Right renal cortex interstitium (tissue), 3 donors: ENCODE data around the gene FOXP2. TPM values are rescaled to one million over a fixed set of nuclear protein-coding genes. Genes with fewer than 3 reads are reported as not detected.
"Not testable (repeated sequence)": the region's sequence is repeated elsewhere in the genome, so short reads cannot be mapped to it uniquely, and the experiment has no call there.

Experiments used
- DNase-seq, 3 donors: peaks; one replicate each; pipeline ENCODE4 v3.0.0-alpha.2; 2013; ENCODE audit warnings: low read depth in 3 of 3, low spot score in 2 of 3
- polyA plus RNA-seq, 3 donors: library from polyadenylated mRNA; unstranded; fragments of 120-200 nt; gene quantifications; one replicate each; pipeline ENCODE4 v1.2.1, GENCODE V29; 2013; ENCODE audit not compliant: insufficient read length in 3 of 3

Gene FOXP2
- 10 to 100 TPM; 10.9 to 13.7 (median 11.1) TPM for polyA plus RNA-seq

DNA sequence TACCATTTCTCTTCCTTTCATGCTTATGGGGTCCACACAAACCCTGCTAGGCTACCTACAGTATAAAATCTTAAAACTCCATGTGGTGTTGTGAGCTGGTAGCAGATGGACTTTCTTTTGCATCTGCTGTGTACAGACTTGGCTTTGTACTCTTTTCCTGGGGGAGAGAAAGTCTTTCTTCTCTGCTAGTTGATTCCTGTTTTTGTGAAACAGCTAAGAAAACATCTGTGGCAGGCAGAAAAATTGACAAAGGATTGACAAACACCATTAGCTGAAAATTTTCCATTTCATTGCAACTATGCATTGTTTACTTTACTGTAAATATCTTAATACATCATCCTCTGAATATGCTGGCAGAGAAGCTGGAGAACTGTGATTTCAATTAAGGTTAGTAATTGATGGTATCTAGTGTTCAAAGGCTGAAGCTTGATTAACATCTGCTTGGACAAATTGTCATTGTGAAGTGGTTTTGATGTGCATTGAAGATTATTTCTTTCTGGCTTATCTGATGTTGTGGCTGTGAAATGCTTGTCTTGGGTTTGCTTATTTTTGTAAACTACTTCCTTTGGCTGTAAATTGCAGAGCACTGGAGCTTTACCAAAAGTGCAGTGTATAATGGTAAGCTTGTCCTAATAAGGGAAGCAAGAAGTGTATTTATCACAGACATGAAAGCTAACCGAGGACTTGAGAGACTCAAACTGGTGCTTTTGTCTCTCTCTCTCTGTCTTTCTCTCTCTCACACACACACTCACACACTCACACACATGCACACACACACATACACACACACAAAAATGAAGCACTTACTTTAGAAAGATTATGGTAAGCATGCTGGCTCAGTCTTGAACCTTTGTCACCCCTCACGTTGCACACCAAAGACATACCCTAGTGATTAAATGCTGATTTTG lies at the start of gene FOXP2:
Gene FOXP2, plus strand, starts transcription at position 660 of the 908 bp plus-strand sequence. CDS start 11,697 bp downstream, outside the sequence.
- peak in 2 of 3 donors; percentile 18 to 27 for DNase-seq

GRCh38 chr7:114365791-114366190 lies 48.8 kb upstream of the FOXP2 start:
- no peak for DNase-seq

DNA sequence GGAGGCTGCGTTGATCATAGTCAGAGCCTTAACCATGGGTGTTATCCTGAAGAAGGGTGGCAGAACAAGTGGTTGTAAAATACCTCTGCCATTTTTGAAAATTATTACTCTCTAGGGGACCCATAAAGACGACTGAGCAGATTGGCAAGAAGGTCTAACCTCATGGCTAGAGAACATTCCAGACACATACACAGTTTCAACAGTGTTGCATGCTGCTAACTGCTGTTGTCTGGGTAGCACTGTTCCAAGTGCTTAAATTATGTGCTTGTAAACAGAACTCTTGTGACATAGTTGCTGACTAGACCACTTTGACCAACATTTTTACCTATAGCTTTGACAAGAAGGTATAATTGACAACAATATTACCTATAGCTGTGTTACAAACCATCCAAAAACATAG lies 46.1 kb upstream of the FOXP2 start:
- no peak for DNase-seq

- DNase-seq: no peak
Observed at GRCh38 chr7:114369294-114369693, 45.3 kb upstream of the FOXP2 start.

- DNase-seq: no peak
Observed at GRCh38 chr7:114372619-114373018, 42.0 kb upstream of the FOXP2 start.

DNA sequence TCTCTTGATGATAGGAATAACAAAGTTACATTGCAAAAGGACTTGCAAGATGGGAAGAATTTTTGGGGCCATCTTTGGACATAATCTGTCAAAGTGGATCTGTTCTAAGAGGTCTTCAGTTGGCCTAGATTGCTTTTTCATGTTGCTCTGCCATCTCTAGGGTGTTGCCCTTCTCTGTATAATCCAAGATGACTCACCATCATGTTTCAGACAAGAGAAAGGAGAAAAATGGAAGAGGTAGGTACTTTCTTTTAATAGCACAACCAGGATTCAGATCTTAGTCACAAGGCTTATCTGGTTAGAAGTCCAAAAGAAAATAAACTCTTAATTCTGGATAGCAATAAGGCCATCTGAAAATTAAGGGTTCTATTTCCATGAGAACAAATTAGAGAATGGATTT lies 38.7 kb upstream of the FOXP2 start:
- DNase-seq: no peak

DNA sequence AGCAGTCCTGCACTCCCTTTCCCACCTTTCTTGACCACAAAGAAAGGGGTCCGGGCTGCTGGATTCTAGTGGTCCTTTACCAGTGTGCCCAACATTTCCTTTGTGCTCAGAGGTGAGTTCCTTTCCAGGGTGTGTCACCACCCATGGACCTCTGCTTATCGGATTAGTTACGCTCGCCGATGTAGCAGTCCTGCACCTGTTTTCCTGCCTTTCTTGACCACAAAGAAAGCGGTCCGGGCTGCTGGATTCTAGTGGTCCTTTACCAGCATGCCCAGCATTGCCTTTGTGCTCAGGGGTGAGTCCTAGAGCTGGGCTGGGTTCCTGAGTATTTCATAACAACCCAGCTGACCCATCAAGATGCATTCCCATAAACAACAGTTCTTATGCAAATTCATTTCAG lies 30.7 kb upstream of the FOXP2 start:
- not testable (repeated sequence) for DNase-seq

DNA sequence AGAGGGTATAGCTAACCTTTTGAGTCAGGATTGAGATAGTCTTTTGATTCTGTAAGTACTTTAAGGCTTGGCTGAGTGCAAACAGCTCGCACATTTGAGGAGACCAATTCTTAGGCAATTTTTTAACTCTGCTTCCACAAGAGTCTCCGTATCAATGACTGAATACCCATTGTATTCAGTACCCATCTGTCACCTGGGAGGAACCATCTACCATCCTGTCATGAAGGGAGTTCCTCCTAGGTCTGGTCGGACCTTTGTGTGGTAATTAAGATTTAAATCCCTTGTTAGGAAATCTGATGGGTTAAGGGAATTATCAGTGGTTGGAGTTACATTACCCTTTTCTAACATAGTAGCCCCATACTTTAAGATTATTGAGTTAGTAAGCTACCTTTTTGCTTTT lies 30.3 kb upstream of the FOXP2 start:
- DNase-seq: not testable (repeated sequence)

DNA sequence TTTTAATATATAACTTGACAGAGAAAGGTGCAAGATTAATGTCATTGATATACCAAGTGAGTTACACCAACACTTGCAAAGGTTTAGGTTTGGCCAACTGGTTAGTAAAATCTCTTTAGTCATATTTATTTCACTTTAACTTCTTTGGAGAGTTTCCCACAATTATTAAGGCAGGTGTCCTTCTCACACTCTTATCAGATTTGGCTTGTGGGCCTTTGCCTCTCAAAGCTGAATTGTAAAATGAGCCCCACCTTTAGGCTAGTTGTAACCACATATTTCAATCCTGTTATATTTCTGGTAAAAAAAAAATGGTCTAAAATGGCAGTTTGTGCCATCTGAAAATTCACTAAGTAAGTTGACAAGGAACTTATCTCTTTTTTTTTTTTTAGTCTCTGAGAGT lies 26.6 kb upstream of the FOXP2 start:
- DNase-seq: no peak

- no peak for DNase-seq
Observed at GRCh38 chr7:114392686-114393085, 21.9 kb upstream of the FOXP2 start.

DNA sequence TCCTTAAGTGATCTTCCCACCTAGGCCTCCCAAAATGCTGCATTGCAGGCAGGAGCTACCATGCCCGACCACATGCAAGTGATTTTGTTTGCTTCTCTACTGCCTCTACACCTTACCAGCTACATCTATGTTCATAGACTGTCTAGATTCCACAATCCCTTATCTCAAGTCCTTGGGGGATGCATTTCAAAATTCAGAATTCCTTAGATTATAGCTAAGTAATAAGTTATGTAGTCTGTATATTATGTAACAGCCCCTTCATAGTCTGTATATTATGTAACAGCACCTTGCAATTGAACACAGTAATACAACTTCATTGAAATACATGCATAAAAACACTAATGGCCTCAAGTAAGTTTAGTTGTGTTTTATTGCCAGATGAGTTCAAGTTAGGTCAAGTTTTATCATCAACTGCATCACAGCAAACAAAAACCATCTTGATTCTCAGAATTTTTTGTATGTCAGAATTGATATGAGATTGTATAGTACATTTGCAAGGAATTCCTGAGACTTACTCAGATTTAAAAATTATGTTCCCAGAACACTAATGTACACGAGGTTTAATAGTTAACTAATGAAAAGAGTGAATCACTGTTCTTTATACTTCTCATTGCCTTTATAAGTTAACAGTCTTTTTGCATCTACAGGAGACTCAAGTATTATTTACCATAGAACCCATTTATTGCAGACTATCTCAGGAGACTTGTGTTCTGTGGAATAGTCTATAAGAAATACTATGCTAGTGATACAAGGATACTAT lies 11.6 kb upstream of the FOXP2 start:
- no peak for DNase-seq

DNA sequence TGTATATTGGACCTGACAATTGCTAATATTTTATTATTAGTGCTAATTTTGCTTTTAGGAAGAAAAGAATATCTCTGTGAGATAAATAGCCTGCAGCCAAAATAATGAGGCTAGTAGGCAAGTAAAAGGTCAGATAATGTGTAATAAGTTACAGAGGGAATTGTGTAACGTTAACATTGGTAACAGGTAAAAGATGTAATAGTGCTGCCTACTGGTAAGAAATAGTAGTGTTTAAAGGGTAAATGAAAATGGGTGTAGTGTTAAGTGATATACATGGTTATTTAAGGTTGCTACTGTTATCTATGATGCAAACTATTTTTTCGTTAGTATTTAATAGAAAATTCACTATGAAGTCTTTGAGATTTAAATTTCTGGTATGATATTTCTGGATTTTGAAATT lies 9.2 kb upstream of the FOXP2 start:
- no peak for DNase-seq

DNA sequence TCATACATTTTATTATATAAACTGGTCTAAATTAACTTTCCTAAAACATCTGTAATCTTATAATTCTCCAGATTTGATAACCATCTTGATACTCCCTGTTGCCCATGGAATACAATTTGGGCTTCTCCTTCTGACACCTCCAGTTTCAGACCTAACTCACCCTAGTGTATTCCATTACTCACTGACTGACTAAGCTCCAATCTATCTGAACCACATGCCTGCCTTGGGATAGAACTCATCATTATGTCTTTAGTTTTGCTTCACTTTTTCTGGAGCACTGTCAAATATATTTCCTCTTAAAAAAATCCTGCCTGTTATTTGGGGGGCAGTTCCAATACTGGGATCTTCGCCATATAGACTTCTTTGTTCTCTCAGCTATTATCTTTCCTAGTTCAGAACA lies 4.9 kb upstream of the FOXP2 start:
- no peak for DNase-seq

GRCh38 chr7:114412548-114412947 lies 2.1 kb upstream of the FOXP2 start:
- DNase-seq: no peak

GRCh38 chr7:114413761-114414155 lies 857 bp upstream of the FOXP2 start:
- no peak for DNase-seq

DNA sequence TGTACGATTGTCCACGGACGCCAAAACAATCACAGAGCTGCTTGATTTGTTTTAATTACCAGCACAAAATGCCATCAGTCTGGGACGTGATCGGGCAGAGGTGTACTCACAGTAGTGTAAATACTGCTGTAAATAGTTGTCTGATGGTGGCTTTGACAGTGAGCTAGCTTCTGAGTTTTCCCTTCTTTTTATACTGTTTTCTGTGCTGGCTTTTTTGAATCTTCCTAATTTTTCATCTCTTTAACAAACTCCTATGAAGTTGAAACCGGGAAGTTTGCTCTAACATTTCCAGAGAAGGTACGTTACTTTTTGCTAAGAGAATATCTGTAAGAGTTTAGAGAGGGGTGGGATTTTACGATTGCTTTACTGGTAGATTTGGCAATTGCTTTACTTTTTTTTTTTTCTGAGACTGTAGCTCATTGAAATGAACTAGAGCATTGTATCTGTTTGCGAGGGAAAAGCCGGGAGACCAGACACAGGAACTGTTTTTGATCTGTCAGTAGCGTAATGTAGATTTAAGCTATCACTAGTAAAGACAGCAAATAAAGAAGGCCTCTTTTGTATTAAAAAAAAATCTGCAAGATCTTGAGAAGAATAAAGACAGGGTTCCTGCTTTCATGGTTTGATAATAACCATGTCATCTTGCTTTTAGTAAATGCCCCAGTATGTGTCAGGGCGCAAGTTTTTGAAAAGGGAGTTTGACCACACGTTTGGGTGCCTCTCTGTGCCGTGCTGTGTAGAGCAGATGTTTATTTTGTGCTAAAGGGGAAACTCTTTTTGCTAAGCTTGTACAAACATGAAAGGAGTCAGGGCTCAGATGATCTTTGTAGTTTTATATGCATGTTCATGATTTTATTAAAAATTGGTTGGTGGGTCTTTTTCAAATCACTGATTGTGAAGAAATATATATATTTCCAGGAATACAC lies 712 bp downstream of the FOXP2 start:
- DNase-seq: peak in 1 of 3 donors; percentile 18

DNA sequence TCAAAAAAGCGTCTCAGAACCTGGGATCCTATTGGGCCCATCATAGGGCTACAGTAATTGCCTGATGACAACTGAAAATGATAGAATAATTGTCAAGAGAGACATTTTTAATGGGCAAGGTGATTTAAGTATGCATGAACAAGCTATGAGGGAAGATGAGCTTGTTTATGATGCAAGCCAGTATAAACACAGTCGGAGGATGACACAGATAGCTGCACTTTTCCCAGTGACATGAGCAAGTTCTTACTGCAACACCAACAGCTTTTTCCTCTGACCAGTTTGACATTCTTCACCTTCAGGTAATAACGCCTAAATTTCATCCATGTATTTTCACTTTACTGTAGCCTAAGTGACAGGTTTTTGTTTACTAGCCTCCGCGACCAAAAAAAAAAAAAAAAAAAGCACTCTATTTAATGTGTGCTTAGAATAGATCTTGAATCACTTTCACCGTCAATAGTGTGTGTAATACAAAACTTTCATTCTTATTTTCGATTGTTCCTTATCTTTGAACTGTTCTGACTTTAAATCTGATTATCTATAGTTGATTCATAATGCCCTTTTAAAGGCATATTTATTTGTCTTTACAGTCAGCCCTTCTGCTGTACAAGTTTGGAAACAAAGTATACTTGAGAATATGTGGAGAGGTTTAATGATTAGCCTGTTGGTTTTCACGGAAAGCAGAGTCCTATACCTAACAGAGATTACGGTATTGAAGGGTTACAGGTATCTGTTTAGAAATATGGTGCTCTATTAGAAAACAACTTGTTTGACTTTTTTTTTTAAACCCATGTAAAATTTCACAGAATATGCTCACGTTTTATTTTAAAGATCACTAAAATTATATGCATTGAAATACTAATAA lies 1.7 kb downstream of the FOXP2 start:
- no peak for DNase-seq

DNA sequence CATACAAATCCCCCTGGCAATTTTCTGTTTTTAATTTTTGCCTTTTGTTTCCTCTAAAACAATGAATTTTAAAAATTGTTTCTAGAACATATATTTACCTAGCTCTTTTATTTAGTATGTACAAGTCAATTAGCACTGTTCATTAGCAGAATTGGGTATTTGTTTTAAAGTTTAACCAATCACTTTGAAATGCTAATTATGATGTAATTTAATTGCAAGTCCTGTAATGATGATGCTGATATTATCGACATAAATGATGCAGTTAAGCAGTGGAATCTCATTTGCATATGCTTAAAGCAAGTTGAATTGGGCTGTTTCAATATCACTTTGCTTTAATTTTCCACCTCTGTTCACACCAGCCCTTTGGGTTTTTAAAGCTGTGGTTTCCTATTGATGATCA lies 2.7 kb downstream of the FOXP2 start:
- DNase-seq: no peak

DNA sequence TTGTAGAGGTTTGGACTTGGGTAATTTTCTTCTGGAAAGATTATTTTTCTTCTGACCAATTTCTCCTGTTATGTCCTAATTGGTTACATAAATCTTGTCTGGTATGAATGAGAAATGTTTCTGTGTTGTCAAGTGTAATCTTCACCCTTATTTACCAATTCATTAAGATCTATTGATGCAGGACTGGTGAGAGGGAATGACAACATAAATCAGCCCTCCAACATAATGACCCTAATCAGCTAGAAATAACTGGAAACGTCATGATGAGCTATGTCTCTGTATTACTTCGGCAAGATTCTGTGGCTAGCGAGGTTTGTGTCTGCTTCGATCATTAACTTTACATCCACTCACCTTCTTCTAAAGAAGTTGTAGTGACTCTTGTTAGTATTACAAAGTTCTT lies 3.5 kb downstream of the FOXP2 start:
- DNase-seq: no peak
